ENCODE results near the gene SPEN. TPM values are rescaled to one million over a fixed set of nuclear protein-coding genes. Genes with fewer than 3 reads are reported as not detected.

SPEN gene, protein sequence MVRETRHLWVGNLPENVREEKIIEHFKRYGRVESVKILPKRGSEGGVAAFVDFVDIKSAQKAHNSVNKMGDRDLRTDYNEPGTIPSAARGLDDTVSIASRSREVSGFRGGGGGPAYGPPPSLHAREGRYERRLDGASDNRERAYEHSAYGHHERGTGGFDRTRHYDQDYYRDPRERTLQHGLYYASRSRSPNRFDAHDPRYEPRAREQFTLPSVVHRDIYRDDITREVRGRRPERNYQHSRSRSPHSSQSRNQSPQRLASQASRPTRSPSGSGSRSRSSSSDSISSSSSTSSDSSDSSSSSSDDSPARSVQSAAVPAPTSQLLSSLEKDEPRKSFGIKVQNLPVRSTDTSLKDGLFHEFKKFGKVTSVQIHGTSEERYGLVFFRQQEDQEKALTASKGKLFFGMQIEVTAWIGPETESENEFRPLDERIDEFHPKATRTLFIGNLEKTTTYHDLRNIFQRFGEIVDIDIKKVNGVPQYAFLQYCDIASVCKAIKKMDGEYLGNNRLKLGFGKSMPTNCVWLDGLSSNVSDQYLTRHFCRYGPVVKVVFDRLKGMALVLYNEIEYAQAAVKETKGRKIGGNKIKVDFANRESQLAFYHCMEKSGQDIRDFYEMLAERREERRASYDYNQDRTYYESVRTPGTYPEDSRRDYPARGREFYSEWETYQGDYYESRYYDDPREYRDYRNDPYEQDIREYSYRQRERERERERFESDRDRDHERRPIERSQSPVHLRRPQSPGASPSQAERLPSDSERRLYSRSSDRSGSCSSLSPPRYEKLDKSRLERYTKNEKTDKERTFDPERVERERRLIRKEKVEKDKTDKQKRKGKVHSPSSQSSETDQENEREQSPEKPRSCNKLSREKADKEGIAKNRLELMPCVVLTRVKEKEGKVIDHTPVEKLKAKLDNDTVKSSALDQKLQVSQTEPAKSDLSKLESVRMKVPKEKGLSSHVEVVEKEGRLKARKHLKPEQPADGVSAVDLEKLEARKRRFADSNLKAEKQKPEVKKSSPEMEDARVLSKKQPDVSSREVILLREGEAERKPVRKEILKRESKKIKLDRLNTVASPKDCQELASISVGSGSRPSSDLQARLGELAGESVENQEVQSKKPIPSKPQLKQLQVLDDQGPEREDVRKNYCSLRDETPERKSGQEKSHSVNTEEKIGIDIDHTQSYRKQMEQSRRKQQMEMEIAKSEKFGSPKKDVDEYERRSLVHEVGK (N-terminal part only)
- 37.1 to 43.0 TPM (median 40.2 TPM) in 5 replicates for total RNA-seq (2022; extraction: Qiagen RNA extraction)

GRCh38 chr1:15847100-15847892 is at the start of gene SPEN:
TSS of gene SPEN (plus strand) at chr1:15847707. CDS start at chr1:15848068, 361 bp downstream.

GRCh38 chr1:15807549-15807948 is 40.0 kb upstream of the SPEN start, which contains the start of gene UQCRHL:
TSS of gene UQCRHL (minus strand) at chr1:15807649. CDS start at chr1:15807649, 0 bp downstream.

DNA sequence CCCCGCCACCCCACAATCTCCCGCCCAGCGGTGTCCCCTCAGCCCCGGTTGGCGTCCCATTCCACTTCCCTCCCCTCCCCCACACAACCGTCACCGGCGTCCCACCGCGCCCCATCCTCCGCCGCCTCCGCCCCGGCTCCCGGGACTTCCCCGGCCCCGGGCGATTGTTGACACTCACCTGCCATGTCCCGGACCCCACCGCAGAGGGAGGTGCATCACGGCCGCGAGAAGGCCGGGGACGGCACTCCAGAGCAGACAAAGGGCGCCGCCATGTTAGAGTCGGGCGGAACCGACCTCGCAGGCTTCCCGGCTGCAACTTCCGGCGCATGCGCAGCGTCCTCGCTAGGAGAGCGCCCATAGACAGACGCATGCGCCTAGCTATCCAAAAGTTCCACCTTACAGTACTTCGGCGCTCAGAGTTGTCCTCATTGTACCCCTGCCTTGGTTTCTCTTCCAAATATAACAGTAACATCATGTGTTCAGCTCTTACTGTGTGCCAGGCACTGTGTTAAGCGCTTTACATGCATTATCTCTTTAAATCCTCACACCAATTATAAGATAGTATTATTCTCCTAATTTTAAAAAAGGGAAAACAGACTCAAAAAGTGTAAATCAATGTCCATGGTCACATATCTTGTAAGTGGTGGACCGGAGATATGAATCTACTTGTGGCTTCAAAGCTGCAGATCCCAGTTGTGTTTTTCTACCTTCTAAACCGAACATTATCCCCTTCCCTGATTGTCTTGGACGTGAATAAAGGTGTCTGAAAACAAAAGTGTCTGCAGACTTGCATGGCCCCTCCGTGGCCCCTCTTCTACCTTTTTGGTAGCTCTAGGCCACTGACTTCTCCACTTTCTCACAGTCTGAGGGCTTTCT is 128.5 kb downstream of the SPEN start, which contains the start of gene ZBTB17:
Gene ZBTB17 (minus strand): TSS at position 297 of the 876 bp plus-strand sequence. CDS start 27,606 bp downstream, outside the sequence.

Other genes starting within 250 kb of the SPEN start
- gene DDI2, start 230.2 kb upstream of the SPEN start, total RNA-seq (2022; extraction: Qiagen RNA extraction) = 8.0 to 9.9 TPM (median 8.8 TPM) in 5 replicates
- 21.3 to 30.8 TPM (median 28.2 TPM) in 5 replicates for gene PLEKHM2, start 163.4 kb upstream of the SPEN start, total RNA-seq (2022; extraction: Qiagen RNA extraction)
- gene SLC25A34, start 111.4 kb upstream of the SPEN start, total RNA-seq (2022; extraction: Qiagen RNA extraction) = 0.15 to 0.35 TPM (median 0.31 TPM) in 5 replicates
- gene TMEM82, start 105.2 kb upstream of the SPEN start, total RNA-seq (2022; extraction: Qiagen RNA extraction) = not detected in 5 replicates
- gene FBLIM1, start 88.9 kb upstream of the SPEN start, total RNA-seq (2022; extraction: Qiagen RNA extraction) = 19.7 to 33.3 TPM (median 27.3 TPM) in 5 replicates
- gene UQCRHL, start 40.1 kb upstream of the SPEN start, total RNA-seq (2022; extraction: Qiagen RNA extraction) = 6.5 to 8.6 TPM (median 7.0 TPM) in 5 replicates
- 9.4 to 14.5 TPM (median 13.5 TPM) in 5 replicates for gene ZBTB17, start 128.4 kb downstream of the SPEN start, total RNA-seq (2022; extraction: Qiagen RNA extraction)
- 0.02 TPM in 1 of 5 replicates, not detected in the others for gene SRARP, start 156.5 kb downstream of the SPEN start, total RNA-seq (2022; extraction: Qiagen RNA extraction)
- gene HSPB7, start 170.3 kb downstream of the SPEN start, total RNA-seq (2022; extraction: Qiagen RNA extraction) = 0.07 TPM in 1 of 5 replicates, not detected in the others
- gene CLCNKA, start 174.3 kb downstream of the SPEN start, total RNA-seq (2022; extraction: Qiagen RNA extraction) = 0.06 to 0.09 TPM in 2 of 5 replicates, not detected in the others
- 0.06 to 0.09 TPM (median 0.08 TPM) in 4 of 5 replicates, not detected in the other for gene CLCNKB, start 196.1 kb downstream of the SPEN start, total RNA-seq (2022; extraction: Qiagen RNA extraction)
- gene FAM131C, start 225.9 kb downstream of the SPEN start, total RNA-seq (2022; extraction: Qiagen RNA extraction) = 11.2 to 18.8 TPM (median 17.9 TPM) in 5 replicates

Data from A549 treated with CORT108297 at 1 μM for 4 hours (cell line).